ENCODE results near the gene RPS15A. TPM values are rescaled to one million over a fixed set of nuclear protein-coding genes. Genes with fewer than 3 reads are reported as not detected.
"Not testable (repeated sequence)": the region's sequence is repeated elsewhere in the genome, so short reads cannot be mapped to it uniquely, and the experiment has no call there.

RPS15A gene
- total RNA-seq, 1 donor from 2014 or later: 961 TPM

GRCh38 chr16:18757960-18758660, 32.0 kb downstream of the RPS15A start:
- DNase-seq (ENCODE audit: low spot score): not testable (repeated sequence)

GRCh38 chr16:18756639-18757038, 33.5 kb downstream of the RPS15A start:
- DNase-seq (ENCODE audit: low spot score): not testable (repeated sequence)

- not testable (repeated sequence) for DNase-seq (ENCODE audit: low spot score)
Observed at GRCh38 chr16:18742870-18743269, 47.3 kb downstream of the RPS15A start.

GRCh38 chr16:18740027-18740426, 50.1 kb downstream of the RPS15A start:
- not testable (repeated sequence) for DNase-seq (ENCODE audit: low spot score)

GRCh38 chr16:18738768-18739167, 51.4 kb downstream of the RPS15A start:
- not testable (repeated sequence) for DNase-seq (ENCODE audit: low spot score)

GRCh38 chr16:18734279-18734678, 55.9 kb downstream of the RPS15A start:
- not testable (repeated sequence) for DNase-seq (ENCODE audit: low spot score)

Other genes with a start within 250 kb of the RPS15A start
- gene NOMO2, start 228.2 kb downstream of the RPS15A start, total RNA-seq: 123 TPM
- 104 TPM for gene ARL6IP1, start 11.2 kb upstream of the RPS15A start, total RNA-seq
- 68.1 TPM for gene SMG1, start 136.1 kb upstream of the RPS15A start, total RNA-seq
- gene TMC7, start 193.6 kb upstream of the RPS15A start, total RNA-seq: 3.2 TPM